ENCODE data around the gene KCNQ1. TPM values are rescaled to one million over a fixed set of nuclear protein-coding genes. Genes with fewer than 3 reads are reported as not detected.

The KCNQ1 gene
- total and polyA plus RNA-seq, 2 donors (not counting 3 experiments of a cell fraction or from before 2014, with no cell fraction given) = 0.07 to 0.09 TPM

DNA sequence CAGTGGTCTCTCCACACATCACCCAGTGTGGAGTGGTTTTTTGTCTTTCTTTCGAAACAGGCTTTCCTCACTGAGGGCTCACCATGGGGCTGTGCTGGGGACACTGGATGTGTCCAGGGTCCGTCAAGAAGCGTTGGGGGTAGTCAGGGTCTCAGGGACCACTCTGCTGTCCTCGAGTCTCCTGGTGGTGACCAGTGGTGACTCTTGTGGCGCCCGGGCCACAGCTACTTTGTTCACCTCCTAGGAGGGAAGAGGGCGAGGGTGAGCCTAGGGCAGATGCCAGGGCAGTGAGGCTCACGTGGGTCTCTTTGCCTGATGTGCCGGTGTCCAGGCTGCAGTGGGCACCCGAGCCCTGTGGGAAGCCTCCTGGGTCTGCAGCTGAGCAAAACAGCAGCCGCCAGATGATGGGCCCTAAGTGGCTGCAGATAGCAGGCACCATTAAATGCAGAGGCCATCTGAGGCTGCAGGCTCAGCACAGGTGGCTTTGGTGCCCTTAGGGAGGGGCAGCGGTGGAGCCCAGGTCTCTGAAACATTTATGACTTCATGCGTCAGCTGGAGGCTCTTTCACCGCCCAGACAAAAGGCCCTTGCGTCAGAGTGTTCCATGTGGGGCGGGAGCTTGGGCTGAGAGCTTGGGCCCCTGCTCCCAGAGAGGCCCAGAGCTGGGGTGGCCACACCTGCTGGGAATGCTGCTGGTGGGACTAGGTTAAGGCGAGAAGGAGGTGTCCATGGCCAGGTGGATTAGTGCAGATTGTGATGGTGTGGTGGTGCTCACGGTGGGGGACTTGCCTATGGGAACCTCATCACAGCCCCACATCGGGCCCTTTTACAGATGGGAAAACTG is 29.5 kb downstream of the KCNQ1 start:
- Histone ChIP-seq H3K27ac (ENCODE audit: insufficient read depth, low read depth, low read length) (no peak overlapping the region), H3K36me3 (ENCODE audit: control insufficient read depth in 2 of 2, extremely low read depth in 1 of 2, insufficient read depth in 2 of 2, low read length in 2 of 2) (no peaks in the 10 kb centered on the region), H3K4me3 (replicated peaks in 1 of 3; ENCODE audit: insufficient read depth in 1 of 3, low read depth in 1 of 3, low read length in 3 of 3) (no peak overlapping the region), H2AFZ (ENCODE audit: low read depth, low read length) (no peak overlapping the region), H3K79me2 (ENCODE audit: control insufficient read depth, insufficient read depth, low read length) (no peaks in the 10 kb centered on the region), H3K27me3 (ENCODE audit: control insufficient read depth in 2 of 2, insufficient read depth in 2 of 2, low read length in 2 of 2) (no peaks in the 10 kb centered on the region), H3K4me1 (ENCODE audit: control insufficient read depth, extremely low read depth, insufficient read depth, low read length) (no peaks in the 10 kb centered on the region), H3K9me3 (replicated peaks; ENCODE audit: control insufficient read depth, insufficient read depth, low read length) (no peaks in the 10 kb centered on the region), H3K9ac (replicated peaks; ENCODE audit: extremely low read depth, insufficient read depth, low read length) (no peak overlapping the region), H3K4me2 (ENCODE audit: insufficient read depth, low read length) (no peak overlapping the region), H4K20me1 (replicated peaks; ENCODE audit: control insufficient read depth, extremely low read depth, insufficient read depth, low read length) (no peaks in the 10 kb centered on the region), H3K9me1 (replicated peaks; ENCODE audit: control insufficient read depth, extremely low read depth, insufficient read depth, low read length) (no peaks in the 10 kb centered on the region)
- ChIA-PET POLR2A (no interaction called here), CTCF (no interaction called here)
- FAIRE-seq (no peak), DNase-seq (ENCODE audit: low read depth, low spot score) (no peak)
- dilution Hi-C loops (cut with MboI; ENCODE audit: extremely low pct_ligation_motif_present, low sequenced_read_pairs) = no loop called here
- no TSS peak for BruUV-seq (replicated peaks)
- intact Hi-C loops (cut with micrococcal nuclease) = no loop called here
- TF ChIP-seq MYC (IDR thresholded peaks at IDR 0.05; ENCODE audit: low read depth, low read length) (no peak), POLR2A (IDR thresholded peaks at IDR 0.05; ENCODE audit: low read depth, low read length) (no peak), EZH2 (IDR thresholded peaks at IDR 0.05; ENCODE audit: borderline replicate concordance, low read depth, low read length, severe bottlenecking) (no peak), FOS (IDR thresholded peaks at IDR 0.05; ENCODE audit: borderline replicate concordance, insufficient read depth, low read length) (no peak), POLR2AphosphoS5 (IDR thresholded peaks at IDR 0.05; ENCODE audit: insufficient read depth, low read depth, low read length) (no peak), JUN (IDR thresholded peaks at IDR 0.05; ENCODE audit: borderline replicate concordance, insufficient read depth, insufficient read length, low read depth) (no peak), GATA2 (IDR thresholded peaks at IDR 0.05; ENCODE audit: insufficient read depth, insufficient read length, low read depth, low read length) (no peak)
- TF ChIP-seq, protein P1, sequence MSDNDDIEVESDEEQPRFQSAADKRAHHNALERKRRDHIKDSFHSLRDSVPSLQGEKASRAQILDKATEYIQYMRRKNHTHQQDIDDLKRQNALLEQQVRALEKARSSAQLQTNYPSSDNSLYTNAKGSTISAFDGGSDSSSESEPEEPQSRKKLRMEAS (IDR thresholded peaks at IDR 0.05; ENCODE audit: insufficient read depth, insufficient read length) = no peak
- TF ChIP-seq, protein P2, sequence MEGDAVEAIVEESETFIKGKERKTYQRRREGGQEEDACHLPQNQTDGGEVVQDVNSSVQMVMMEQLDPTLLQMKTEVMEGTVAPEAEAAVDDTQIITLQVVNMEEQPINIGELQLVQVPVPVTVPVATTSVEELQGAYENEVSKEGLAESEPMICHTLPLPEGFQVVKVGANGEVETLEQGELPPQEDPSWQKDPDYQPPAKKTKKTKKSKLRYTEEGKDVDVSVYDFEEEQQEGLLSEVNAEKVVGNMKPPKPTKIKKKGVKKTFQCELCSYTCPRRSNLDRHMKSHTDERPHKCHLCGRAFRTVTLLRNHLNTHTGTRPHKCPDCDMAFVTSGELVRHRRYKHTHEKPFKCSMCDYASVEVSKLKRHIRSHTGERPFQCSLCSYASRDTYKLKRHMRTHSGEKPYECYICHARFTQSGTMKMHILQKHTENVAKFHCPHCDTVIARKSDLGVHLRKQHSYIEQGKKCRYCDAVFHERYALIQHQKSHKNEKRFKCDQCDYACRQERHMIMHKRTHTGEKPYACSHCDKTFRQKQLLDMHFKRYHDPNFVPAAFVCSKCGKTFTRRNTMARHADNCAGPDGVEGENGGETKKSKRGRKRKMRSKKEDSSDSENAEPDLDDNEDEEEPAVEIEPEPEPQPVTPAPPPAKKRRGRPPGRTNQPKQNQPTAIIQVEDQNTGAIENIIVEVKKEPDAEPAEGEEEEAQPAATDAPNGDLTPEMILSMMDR (IDR thresholded peaks at IDR 0.05; ENCODE audit: extremely low read depth in 1 of 2, insufficient read depth in 1 of 2, low read depth in 1 of 2, low read length in 2 of 2) = no peak
